GM23248 (cell line): ENCODE measurements around the gene GYG2. TPM values are rescaled to one million over a fixed set of nuclear protein-coding genes. Genes with fewer than 3 reads are reported as not detected.

ENCODE experiments used
- DNase-seq: peaks from one replicate; pipeline ENCODE4 v3.0.0-alpha.2; 2015
- H2AFZ ChIP-seq: fragments of 200-600 bp; sonication (generic); 2 replicates; pipeline ENCODE4 v1.6.1; 2016; ENCODE audit warnings: antibody characterized with exemption
- H3F3A ChIP-seq: fragments of 200-600 bp; sonication (generic); 2 replicates; pipeline ENCODE4 v1.6.1; 2016; ENCODE audit warnings: mild to moderate bottlenecking, antibody characterized with exemption, mixed run types; ENCODE audit not compliant: insufficient read depth
- H3K27ac ChIP-seq: fragments of 200-600 bp; sonication (generic); 2 replicates; pipeline ENCODE4 v1.5.1; 2016; ENCODE audit warnings: mild to moderate bottlenecking
- H3K27me3 ChIP-seq: fragments of 200-600 bp; sonication (generic); replicated peaks from 2 replicates; pipeline ENCODE4 v1.6.1; 2016; ENCODE audit warnings: mild to moderate bottlenecking; ENCODE audit not compliant: insufficient read depth
- H3K36me3 ChIP-seq: fragments of 200-600 bp; sonication (generic); 2 replicates; pipeline ENCODE4 v1.6.1; 2016; ENCODE audit warnings: low read depth, mild to moderate bottlenecking
- H3K4me1 ChIP-seq: fragments of 200-600 bp; sonication (generic); 2 replicates; pipeline ENCODE4 v1.6.1; 2016; ENCODE audit warnings: mild to moderate bottlenecking; ENCODE audit not compliant: insufficient read depth
- H3K4me2 ChIP-seq: fragments of 200-600 bp; sonication (generic); one replicate; pipeline ENCODE4 v1.6.1; 2016; ENCODE audit warnings: mild to moderate bottlenecking; ENCODE audit not compliant: unreplicated experiment
- H3K4me3 ChIP-seq: fragments of 200-600 bp; sonication (generic); 2 replicates; pipeline ENCODE4 v1.5.1; 2016; ENCODE audit warnings: mild to moderate bottlenecking
- H3K79me2 ChIP-seq: fragments of 200-600 bp; sonication (generic); 2 replicates; pipeline ENCODE4 v1.6.1; 2016; ENCODE audit warnings: mild to moderate bottlenecking; ENCODE audit not compliant: insufficient read depth
- H3K9ac ChIP-seq: fragments of 200-600 bp; sonication (generic); 2 replicates; pipeline ENCODE4 v1.6.1; 2016; ENCODE audit warnings: mild to moderate bottlenecking
- H3K9me2 ChIP-seq: fragments of 200-600 bp; sonication (generic); 2 replicates; pipeline ENCODE4 v1.6.1; 2016; ENCODE audit warnings: mixed run types, mild to moderate bottlenecking, moderate library complexity; ENCODE audit not compliant: insufficient read depth
- H3K9me3 ChIP-seq: fragments of 200-600 bp; sonication (generic); one replicate; pipeline ENCODE4 v1.6.1; 2017; ENCODE audit warnings: low read depth
- H4K20me1 ChIP-seq: fragments of 200-600 bp; sonication (generic); 2 replicates; pipeline ENCODE4 v1.6.0; 2016; ENCODE audit not compliant: insufficient read depth
- EZH2 ChIP-seq: fragments of 200-600 bp; sonication (generic); IDR thresholded peaks from 2 replicates; pipeline ENCODE4 v1.6.1; 2018; ENCODE audit warnings: antibody characterized with exemption, mild to moderate bottlenecking; ENCODE audit not compliant: insufficient read depth, poor library complexity, severe bottlenecking
- EZH2phosphoT487 ChIP-seq: fragments of 200-600 bp; sonication (generic); IDR thresholded peaks from 2 replicates; pipeline ENCODE4 v1.6.1; 2018; ENCODE audit warnings: antibody characterized with exemption, moderate library complexity, mild to moderate bottlenecking, low read depth; ENCODE audit not compliant: insufficient read depth
- WGBS, 2 experiments: methylation state at CpG; one replicate each; pipeline ENCODE4 v1.1.6; 2015 to 2017; ENCODE audit warnings: low lambda C conversion rate in 2 of 2, low coverage in 1 of 2; ENCODE audit errors: missing lambda C conversion rate in 2 of 2; 5-methylcytosine and 5-hydroxymethylcytosine counted together
- in situ Hi-C: fragments of 300-500 bp; cut with MboI; formaldehyde crosslinking; loops from 2 replicates; pipeline ENCODE4 v1.15.0; 2020
- polyA plus RNA-seq: library from polyadenylated mRNA; unstranded; fragments of >200 nt; fragmentation: Nextera tagmentation; extraction: Ambion mirVana; gene quantifications from 2 replicates; pipeline ENCODE4 v1.2.1, GENCODE V29; 2016
- total RNA-seq: library from RNA; depleted of rRNA; stranded (reverse); fragments of >200 nt; shearing (Covaris generic); gene quantifications from 2 replicates; pipeline ENCODE4 v1.2.3, GENCODE V29; 2014; rRNA removed

The GYG2 gene
- total and polyA plus RNA-seq, 2 experiments from 2014 or later = 0.43 to 0.86 TPM

DNA sequence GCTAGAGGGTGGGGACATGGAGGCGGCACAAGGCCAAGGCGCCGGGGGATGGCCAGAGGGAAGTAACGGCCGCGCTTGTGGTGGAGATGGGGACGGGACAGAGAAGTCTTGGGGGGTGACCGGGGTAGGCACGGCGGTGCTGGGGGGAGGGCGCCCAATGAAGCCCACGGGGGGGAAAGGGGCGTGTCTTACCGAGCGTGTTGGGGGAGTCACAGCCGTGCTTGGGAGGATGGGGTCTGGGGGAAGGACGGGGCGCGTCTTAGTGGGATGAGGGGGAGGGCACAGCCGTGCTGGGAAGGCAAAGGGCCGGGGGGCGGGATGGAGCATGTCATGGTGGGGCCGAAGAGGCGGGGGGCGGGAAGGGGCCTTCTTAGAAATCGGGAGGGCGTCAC, 99.5 kb downstream of the GYG2 start:
- H3K9ac ChIP-seq = peak overlapping the region; percentile 93
- peak overlapping the region; percentile 79 for H3K4me3 ChIP-seq
- H3K27ac ChIP-seq = 0 out of 2 replicates have a peak overlapping the region, but pooled peaks have one; percentile 12
- 3% methylated on average over 23 of the region's 27 CpGs; no CpG with 5 or more reads in 1 of the 2 experiments for WGBS, 2 experiments
- H3K79me2 ChIP-seq = no peaks in the 10 kb centered on the region
- H3K9me2 ChIP-seq = no peaks in the 10 kb centered on the region
- in situ Hi-C loops = no loop called here
- peak overlapping the region; percentile 53; the same call in 1 of the 2 replicates for H2AFZ ChIP-seq
- H3K4me1 ChIP-seq = no peaks in the 10 kb centered on the region
- no peaks in the 10 kb centered on the region for H4K20me1 ChIP-seq
- no peaks in the 10 kb centered on the region for H3F3A ChIP-seq
- TF ChIP-seq EZH2 (no peak), EZH2phosphoT487 (no peak)
- DNase-seq = peak; percentile 38
- H3K36me3 ChIP-seq = no peaks in the 10 kb centered on the region
- no peaks in the 10 kb centered on the region for H3K9me3 ChIP-seq
- H3K27me3 ChIP-seq = no peaks in the 10 kb centered on the region
- peak overlapping the region; percentile 57 for H3K4me2 ChIP-seq

GRCh38 chrX:2928583-2929434, 100.1 kb downstream of the GYG2 start, which contains the start of gene ARSD:
Gene ARSD, minus strand, starts transcription at chrX:2929339. Its CDS starts 64 bp downstream, at chrX:2929275.
- H3K27me3 ChIP-seq = no peaks in the 10 kb centered on the region
- H3K9me3 ChIP-seq = no peaks in the 10 kb centered on the region
- H3K9ac ChIP-seq = peak within 1 kb of the TSS; percentile 93
- H3K27ac ChIP-seq = peak within 1 kb of the TSS; percentile 78
- in situ Hi-C loops = no loop called here
- WGBS, 2 experiments = 0 to 1% methylated on average over 10 to 27 of the region's 84 CpGs
- TF ChIP-seq EZH2 (no peak), EZH2phosphoT487 (no peak)
- H3K9me2 ChIP-seq = no peaks in the 10 kb centered on the region
- no peaks in the 10 kb centered on the region for H3F3A ChIP-seq
- no peaks in the 10 kb centered on the region for H3K79me2 ChIP-seq
- H3K4me2 ChIP-seq = peak within 1 kb of the TSS; percentile 61
- H3K4me3 ChIP-seq = peak within 1 kb of the TSS; percentile 79
- DNase-seq = peak; percentile 87
- no peaks in the 10 kb centered on the region for H3K4me1 ChIP-seq
- no peaks in the 10 kb centered on the region for H3K36me3 ChIP-seq
- peak within 1 kb of the TSS; percentile 82 for H2AFZ ChIP-seq
- H4K20me1 ChIP-seq = no peaks in the 10 kb centered on the region

DNA sequence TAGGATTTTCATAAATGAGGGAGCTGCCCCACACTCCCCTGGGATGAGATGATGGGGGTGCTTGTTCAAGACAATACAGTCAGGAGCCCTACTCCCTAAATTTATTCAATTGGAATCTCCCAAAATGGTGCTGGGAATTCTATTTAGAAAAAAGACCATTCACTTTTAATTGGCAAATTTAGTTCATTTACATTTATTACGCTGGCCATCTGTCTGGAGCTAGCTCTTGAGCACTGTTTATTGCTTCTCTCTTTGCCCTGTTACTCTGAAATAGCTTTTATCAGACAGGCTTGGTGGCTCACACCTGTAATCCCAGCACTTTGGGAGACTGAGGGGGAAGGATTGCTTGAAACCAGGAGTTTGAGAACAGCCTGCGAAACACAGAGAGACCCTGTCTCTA, 102.4 kb downstream of the GYG2 start:
- H3K36me3 ChIP-seq = no peaks in the 10 kb centered on the region
- in situ Hi-C loops = no loop called here

GRCh38 chrX:2931612-2932011, 102.9 kb downstream of the GYG2 start:
- no peak for DNase-seq
- in situ Hi-C loops = no loop called here
- TF ChIP-seq EZH2phosphoT487 = no peak
- TF ChIP-seq EZH2 = no peak
- Histone ChIP-seq H3K9ac (no peak overlapping the region), H3K27me3 (no peaks in the 10 kb centered on the region), H3K4me1 (no peaks in the 10 kb centered on the region), H3K9me2 (no peaks in the 10 kb centered on the region), H3K9me3 (no peaks in the 10 kb centered on the region), H3K36me3 (no peaks in the 10 kb centered on the region), H4K20me1 (no peaks in the 10 kb centered on the region), H3K79me2 (no peaks in the 10 kb centered on the region), H2AFZ (no peak overlapping the region), H3K4me3 (no peak overlapping the region), H3K4me2 (no peak overlapping the region), H3K27ac (no peak overlapping the region), H3F3A (no peaks in the 10 kb centered on the region)
- 76 to 78% methylated on average over 4 of the region's 4 CpGs for WGBS, 2 experiments

More for the DNA sequence above, 102.4 kb downstream of the GYG2 start:
- Histone ChIP-seq H3K79me2 (no peaks in the 10 kb centered on the region), H3K4me3 (no peak overlapping the region), H3F3A (no peaks in the 10 kb centered on the region), H3K9me2 (no peaks in the 10 kb centered on the region), H3K4me2 (no peak overlapping the region), H3K9me3 (no peaks in the 10 kb centered on the region), H3K9ac (no peak overlapping the region), H4K20me1 (no peaks in the 10 kb centered on the region), H2AFZ (no peak overlapping the region), H3K27ac (no peak overlapping the region), H3K4me1 (no peaks in the 10 kb centered on the region), H3K27me3 (no peaks in the 10 kb centered on the region)
- WGBS, 2 experiments = 58 to 61% methylated on average over 2 of the region's 2 CpGs
- DNase-seq = no peak
- TF ChIP-seq EZH2phosphoT487 (no peak), EZH2 (no peak)

Other genes with a start within 250 kb of the GYG2 start
- gene CD99, start 137.6 kb upstream of the GYG2 start, total RNA-seq = 395 and 505 TPM in 2 replicates
- gene CD99, start 137.6 kb upstream of the GYG2 start, polyA plus RNA-seq = 975 and 1,003 TPM in 2 replicates
- 16.3 and 21.4 TPM in 2 replicates for gene XG, start 76.9 kb upstream of the GYG2 start, total RNA-seq
- gene XG, start 76.9 kb upstream of the GYG2 start, polyA plus RNA-seq = 47.8 and 48.4 TPM in 2 replicates
- 11.7 and 12.3 TPM in 2 replicates for gene ARSD, start 100.4 kb downstream of the GYG2 start, total RNA-seq
- gene ARSD, start 100.4 kb downstream of the GYG2 start, polyA plus RNA-seq = 9.2 and 10.7 TPM in 2 replicates
- not detected in 2 replicates for gene ARSH, start 177.6 kb downstream of the GYG2 start, total RNA-seq
- not detected in 2 replicates for gene ARSH, start 177.6 kb downstream of the GYG2 start, polyA plus RNA-seq
- not detected in 2 replicates for gene ARSF, start 212.5 kb downstream of the GYG2 start, total RNA-seq
- gene ARSF, start 212.5 kb downstream of the GYG2 start, polyA plus RNA-seq = not detected in 2 replicates